Measurements from ENCODE around the gene DPH2. TPM values are rescaled to one million over a fixed set of nuclear protein-coding genes. Genes with fewer than 3 reads are reported as not detected.
A peak's percentile ranks its signal among the peaks of the same experiment; 100 is the strongest.

The DPH2 gene
- total and polyA plus RNA-seq, 8 donors = 10.8 to 22.0 (median 14.5) TPM

- TF ChIP-seq CTCF (IDR thresholded peaks at IDR 0.05) = no peak
- H3K4me1 ChIP-seq = no peaks in the 10 kb centered on the region
- no peak for ATAC-seq
- no peaks in the 10 kb centered on the region for H3K36me3 ChIP-seq
- no peak overlapping the region for H3K4me3 ChIP-seq
- 89 to 94% methylated on average over 8 of the region's 8 CpGs for WGBS, 2 donors
- no peaks in the 10 kb centered on the region for H3K9me3 ChIP-seq
- peak in 1 of 6 donors; percentile 45 for DNase-seq
- intact Hi-C loops (cut with DNase I) = loop anchor here in 1 of 3 donors (10.0 kb wide), 1 partner anchor 246 kb away; no protein-coding TSS in a partner anchor
- FAIRE-seq = no peak
- H3K27me3 ChIP-seq = no peaks in the 10 kb centered on the region
- H3K27ac ChIP-seq = no peak overlapping the region
Observed at GRCh38 chr1:44021156-44021555, 51.3 kb downstream of the DPH2 start.

GRCh38 chr1:44021581-44022321, 51.9 kb downstream of the DPH2 start:
- intact Hi-C loops (cut with DNase I) = loop anchor here in 1 of 3 donors (10.0 kb wide), 1 partner anchor 247 kb away; no protein-coding TSS in a partner anchor
- H3K27ac ChIP-seq = no peak overlapping the region
- FAIRE-seq (no peak), ATAC-seq (no peak), DNase-seq (peak in 2 of 6 donors; percentile 3 to 27)
- no peaks in the 10 kb centered on the region for H3K4me1 ChIP-seq
- 87 to 92% methylated on average over 10 of the region's 10 CpGs for WGBS, 2 donors
- H3K4me3 ChIP-seq = no peak overlapping the region
- TF ChIP-seq CTCF (IDR thresholded peaks at IDR 0.05) = no peak
- H3K36me3 ChIP-seq = no peaks in the 10 kb centered on the region
- H3K27me3 ChIP-seq = no peaks in the 10 kb centered on the region
- no peaks in the 10 kb centered on the region for H3K9me3 ChIP-seq

Other genes with a start within 250 kb of the DPH2 start
- gene ARTN, start 36.2 kb upstream of the DPH2 start, total RNA-seq = 1 to 10 TPM in 4 of 6 donors, under 1 TPM in 2; 0.87 to 1.9 (median 1.1) TPM
- gene ARTN, start 36.2 kb upstream of the DPH2 start, polyA plus RNA-seq = 1 to 10 TPM; 2.6 to 3.2 TPM
- gene IPO13, start 23.1 kb upstream of the DPH2 start, total RNA-seq = 10 to 100 TPM in 2 of 6 donors, 1 to 10 TPM in 4; 6.7 to 15.6 (median 8.5) TPM
- 10 to 100 TPM; 22.2 to 24.3 TPM for gene IPO13, start 23.1 kb upstream of the DPH2 start, polyA plus RNA-seq
- gene ATP6V0B, start 5.0 kb downstream of the DPH2 start, total RNA-seq = 100 to 1,000 TPM in 1 of 6 donors, 10 to 100 TPM in 5; 59.8 to 108 (median 82.2) TPM
- gene ATP6V0B, start 5.0 kb downstream of the DPH2 start, polyA plus RNA-seq = 100 to 1,000 TPM; 135 to 208 TPM
- gene B4GALT2, start 9.2 kb downstream of the DPH2 start, total RNA-seq = 10 to 100 TPM; 16.7 to 29.9 (median 25.9) TPM
- gene B4GALT2, start 9.2 kb downstream of the DPH2 start, polyA plus RNA-seq = 10 to 100 TPM; 28.2 to 36.7 TPM
- gene CCDC24, start 21.6 kb downstream of the DPH2 start, total RNA-seq = 10 to 100 TPM in 1 of 6 donors, 1 to 10 TPM in 5; 3.9 to 13.2 (median 5.3) TPM
- 10 to 100 TPM; 39.2 to 45.9 TPM for gene CCDC24, start 21.6 kb downstream of the DPH2 start, polyA plus RNA-seq
- gene SLC6A9, start 61.5 kb downstream of the DPH2 start, total RNA-seq = 10 to 100 TPM in 1 of 6 donors, 1 to 10 TPM in 5; 1.9 to 23.4 (median 4.2) TPM
- 1 to 10 TPM; 3.9 to 5.0 TPM for gene SLC6A9, start 61.5 kb downstream of the DPH2 start, polyA plus RNA-seq
- under 1 TPM in 1 of 6 donors, not detected in 5; 0.12 TPM for gene KLF17, start 148.8 kb downstream of the DPH2 start, total RNA-seq
- not detected for gene KLF17, start 148.8 kb downstream of the DPH2 start, polyA plus RNA-seq
- gene KLF18, start 171.6 kb downstream of the DPH2 start, total RNA-seq = not detected
- not detected for gene KLF18, start 171.6 kb downstream of the DPH2 start, polyA plus RNA-seq
- 10 to 100 TPM; 18.1 to 30.4 (median 25.8) TPM for gene DMAP1, start 243.5 kb downstream of the DPH2 start, total RNA-seq
- gene DMAP1, start 243.5 kb downstream of the DPH2 start, polyA plus RNA-seq = 100 to 1,000 TPM in 1 of 2 donors, 10 to 100 TPM in 1; 73.6 to 149 TPM